T-cell (primary cell): ENCODE data around the gene USP11. TPM values are rescaled to one million over a fixed set of nuclear protein-coding genes. Genes with fewer than 3 reads are reported as not detected.

Source experiments
- ATAC-seq, 4 experiments: fragments of 200-7000 bp in 3 of 4; fragments of 150-1000 bp in 1 of 4; cut with Tn5 transposase; replicated peaks in 1 of 4; 1 replicate in 3 of 4; 2 replicates in 1 of 4; pipeline ENCODE4 v1.10.0; 2021; ENCODE audit warnings: moderate library complexity in 3 of 4, mild to moderate bottlenecking in 2 of 4, moderate number of reproducible peaks in 1 of 4
- CTCF ChIA-PET, 2 donors: fragments of 300-600 bp; sonication (Branson Sonifier 250); formaldehyde crosslinking; loops; one replicate each; lab custom pipeline; 2022; ENCODE audit warnings: antibody characterized with exemption in 2 of 2; lab: Charles Lee
- POLR2A ChIA-PET, 2 donors: fragments of 300-600 bp; sonication (Branson Sonifier 250); formaldehyde crosslinking; loops; one replicate each; lab custom pipeline; 2022; ENCODE audit warnings: antibody characterized with exemption in 2 of 2; lab: Charles Lee
- DNase-seq, 35 experiments: peaks; one replicate each; pipeline versions ENCODE4 v3.0.0 to v3.0.0-alpha.2; 2013 to 2023
- H3K27ac ChIP-seq: one replicate; pipeline ENCODE4 v1.5.1; 2013; ENCODE audit warnings: low read length
- H3K27me3 ChIP-seq, 2 experiments: replicated peaks in 1 of 2; 1 replicate in 1 of 2; 2 replicates in 1 of 2; pipeline versions ENCODE4 v1.6.1 to v1.7.0; 2013; ENCODE audit warnings: low read length in 1 of 2, mixed read lengths in 1 of 2; ENCODE audit not compliant: control insufficient read depth in 2 of 2, insufficient read depth in 2 of 2; ENCODE audit errors: extremely low read depth in 1 of 2
- H3K36me3 ChIP-seq, 2 donors: 1 replicate in 1 of 2; 2 replicates in 1 of 2; pipeline versions ENCODE4 v1.6.1 to v1.7.0; 2013; ENCODE audit warnings: low read length in 1 of 2; ENCODE audit not compliant: control insufficient read depth in 2 of 2, insufficient read depth in 1 of 2; ENCODE audit errors: extremely low read depth in 1 of 2
- H3K4me1 ChIP-seq, 2 experiments: 1 replicate in 1 of 2; 2 replicates in 1 of 2; pipeline versions ENCODE4 v1.6.1 to v1.7.0; 2013; ENCODE audit warnings: low read length in 2 of 2, mixed read lengths in 1 of 2; ENCODE audit not compliant: insufficient read depth in 2 of 2, control insufficient read depth in 1 of 2; ENCODE audit errors: extremely low read depth in 1 of 2
- H3K4me3 ChIP-seq, 2 donors: 1 replicate in 1 of 2; 2 replicates in 1 of 2; pipeline versions ENCODE4 v1.5.1 to v1.7.0; 2013; ENCODE audit warnings: mild to moderate bottlenecking in 2 of 2, low read length in 1 of 2, moderate library complexity in 1 of 2; ENCODE audit not compliant: control insufficient read depth in 1 of 2; ENCODE audit errors: extremely low read depth in 1 of 2
- H3K9me3 ChIP-seq: 2 replicates; pipeline ENCODE4 v1.7.0; 2013
- H3K27ac Mint-ChIP-seq, 2 donors: one replicate each; pipeline ENCODE4 v1.8.0; 2020 to 2021; ENCODE audit warnings: mild to moderate bottlenecking in 2 of 2, mixed read lengths in 2 of 2
- H3K27me3 Mint-ChIP-seq, 2 donors: one replicate each; pipeline ENCODE4 v1.8.0; 2021 to 2022; ENCODE audit warnings: mixed read lengths in 2 of 2
- H3K36me3 Mint-ChIP-seq: one replicate; pipeline ENCODE4 v1.8.0; 2021; ENCODE audit warnings: mixed read lengths
- H3K4me1 Mint-ChIP-seq, 3 donors: one replicate each; pipeline ENCODE4 v1.8.0; 2020 to 2022; ENCODE audit warnings: mixed read lengths in 3 of 3, mild to moderate bottlenecking in 1 of 3
- H3K4me3 Mint-ChIP-seq, 3 donors: one replicate each; pipeline ENCODE4 v1.8.0; 2020 to 2022; ENCODE audit warnings: mild to moderate bottlenecking in 3 of 3, mixed read lengths in 3 of 3, moderate library complexity in 3 of 3
- H3K9me3 Mint-ChIP-seq, 3 donors: one replicate each; pipeline ENCODE4 v1.8.0; 2020 to 2022; ENCODE audit warnings: mixed read lengths in 3 of 3
- WGBS: methylation state at CpG from one replicate; pipeline ENCODE4 v1.1.5; 2013; ENCODE audit warnings: missing lambda C conversion rate; ENCODE audit not compliant: insufficient coverage; 5-methylcytosine and 5-hydroxymethylcytosine counted together
- total RNA-seq, 35 experiments: library from RNA in 6 of 35; stranded (reverse) in 6 of 35; fragments of 120-200 nt in 1 of 35; gene quantifications; one replicate each; pipeline versions ENCODE4 v1.2.1 to v1.2.4 and lab custom pipeline; 2013 to 2026

Gene USP11
- total RNA-seq, 5 donors from 2014 or later (not counting 1 experiment from before 2014, with no cell fraction given) = 72.3 to 122 (median 85.5) TPM

- peaks cover 17 to 34% of the 10 kb centered on the region in 2 experiments for H3K4me1 ChIP-seq
- H3K9me3 Mint-ChIP-seq = no peaks in the 10 kb centered on the region
- peak overlapping the region; percentile 60 to 79 for H3K4me3 ChIP-seq
- peak; percentile 71 to 79 (median 76) for ATAC-seq
- peaks cover 33 to 40% (median 37%) of the 10 kb centered on the region in 3 donors for H3K4me1 Mint-ChIP-seq
- no peaks in the 10 kb centered on the region for H3K27me3 ChIP-seq
- H3K36me3 Mint-ChIP-seq = peaks cover 3% of the 10 kb centered on the region
- H3K36me3 ChIP-seq = peaks cover 3 to 8% of the 10 kb centered on the region in 2 donors
- H3K27me3 Mint-ChIP-seq = peaks cover 0 to 3% of the 10 kb centered on the region in 2 donors
- ChIA-PET CTCF (interaction anchor here in 1 of 2 donors (0.6 to 3.0 kb wide), 4 partner anchors 27 to 333 kb away, joined by 4 to 14 read pairs (median 4); partner anchors contain the start of genes NDUFB11 and RBM10), POLR2A (interaction anchor here (0.6 to 1.7 kb wide), 4 partner anchors 9 to 191 kb away, joined by 3 to 8 read pairs (median 3); partner anchors contain the start of genes CDK16 (in 1 of the 2) and USP11 (in 1 of the 2))
- H3K4me3 Mint-ChIP-seq = peak overlapping the region; percentile 85 to 92 (median 91)
- no peaks in the 10 kb centered on the region for H3K9me3 ChIP-seq
- DNase-seq = peak; percentile 48 to 89 (median 74)
- H3K27ac Mint-ChIP-seq = peak overlapping the region; percentile 92 to 94
- peak overlapping the region; percentile 79 for H3K27ac ChIP-seq
- 0% methylated on average over 19 of the region's 40 CpGs for whole genome bisulfite sequencing
Measured at GRCh38 chrX:47190445-47191269, 42.2 kb upstream of the USP11 start.

GRCh38 chrX:47191331-47191730 is 41.5 kb upstream of the USP11 start:
- H3K4me3 ChIP-seq = peak overlapping the region; percentile 60 to 79
- Mint-ChIP-seq H3K4me1 (peaks cover 40 to 47% (median 44%) of the 10 kb centered on the region in 3 donors), H3K27ac (peak overlapping the region; percentile 92 to 94), H3K27me3 (peaks cover 0 to 3% of the 10 kb centered on the region in 2 donors), H3K4me3 (peak overlapping the region; percentile 85 to 92 (median 91)), H3K36me3 (no peaks in the 10 kb centered on the region), H3K9me3 (no peaks in the 10 kb centered on the region)
- H3K36me3 ChIP-seq = peaks cover 0 to 8% of the 10 kb centered on the region in 2 donors
- H3K27ac ChIP-seq = peak overlapping the region; percentile 79
- no peaks in the 10 kb centered on the region for H3K27me3 ChIP-seq
- DNase-seq = peak in 33 of 35 experiments; percentile 10 to 69 (median 37)
- ChIA-PET POLR2A (interaction anchor here in 1 of 2 donors (0.6 to 1.7 kb wide), 3 partner anchors 27 to 121 kb away, joined by 3 to 8 read pairs (median 3); partner anchors contain the start of genes CDK16 and USP11), CTCF (interaction anchor here (0.6 to 3.0 kb wide), 4 partner anchors 46 to 194 kb away, joined by 3 to 14 read pairs (median 6); partner anchors contain the start of genes NDUFB11 (in 1 of the 2) and RBM10 (in 1 of the 2))
- WGBS = 0% methylated on average over 7 of the region's 26 CpGs
- H3K4me1 ChIP-seq = peaks cover 22 to 41% of the 10 kb centered on the region in 2 experiments
- peak in 2 of 4 experiments; percentile 5 to 17 for ATAC-seq
- no peaks in the 10 kb centered on the region for H3K9me3 ChIP-seq

- ATAC-seq (no peak), DNase-seq (no peak)
- peak overlapping the region; percentile 79 for H3K27ac ChIP-seq
- H3K9me3 ChIP-seq = no peaks in the 10 kb centered on the region
- H3K4me1 Mint-ChIP-seq = peaks cover 45 to 53% (median 49%) of the 10 kb centered on the region in 3 donors
- H3K4me3 Mint-ChIP-seq = peak overlapping the region; percentile 85 to 92 (median 91)
- H3K27ac Mint-ChIP-seq = peak overlapping the region in 1 of 2 donors; percentile 94
- peaks cover 2 to 5% of the 10 kb centered on the region in 2 donors for H3K36me3 ChIP-seq
- no peaks in the 10 kb centered on the region for H3K9me3 Mint-ChIP-seq
- H3K36me3 Mint-ChIP-seq = no peaks in the 10 kb centered on the region
- ChIA-PET POLR2A (interaction anchor here in 1 of 2 donors (0.6 kb wide), 1 partner anchor 120 kb away, joined by 3 read pairs; no protein-coding TSS in a partner anchor), CTCF (interaction anchor here (0.6 to 3.0 kb wide), 3 partner anchors 190 to 193 kb away, joined by 3 to 14 read pairs (median 7); no protein-coding TSS in a partner anchor)
- H3K4me1 ChIP-seq = peaks cover 28 to 47% of the 10 kb centered on the region in 2 experiments
- H3K27me3 Mint-ChIP-seq = no peaks in the 10 kb centered on the region
- peak overlapping the region; percentile 60 to 79 for H3K4me3 ChIP-seq
- H3K27me3 ChIP-seq = no peaks in the 10 kb centered on the region
- WGBS = no CpG with 5 or more reads among the region's 16 CpGs
Measured at GRCh38 chrX:47191806-47192401, 40.9 kb upstream of the USP11 start.

- Mint-ChIP-seq H3K4me1 (peaks cover 60 to 70% (median 67%) of the 10 kb centered on the region in 3 donors), H3K27ac (peak within 1 kb of the TSS; percentile 98), H3K9me3 (no peaks in the 10 kb centered on the region), H3K27me3 (no peaks in the 10 kb centered on the region), H3K4me3 (peak within 1 kb of the TSS; percentile 91 to 99 (median 96)), H3K36me3 (no peaks in the 10 kb centered on the region)
- ATAC-seq = peak; percentile 78 to 85 (median 81)
- ChIA-PET POLR2A (interaction anchor here in 1 of 2 donors (0.6 kb wide), 2 partner anchors 178 to 870 kb away, joined by 5 to 9 read pairs; no protein-coding TSS in a partner anchor), CTCF (interaction anchor here in 1 of 2 donors (0.8 kb wide), 1 partner anchor 190 kb away, joined by 4 read pairs; no protein-coding TSS in a partner anchor)
- peak; percentile 86 to 99 (median 91) for DNase-seq
- Histone ChIP-seq H3K4me3 (peak within 1 kb of the TSS; percentile 75 to 94), H3K4me1 (peaks cover 29 to 60% of the 10 kb centered on the region in 2 experiments), H3K9me3 (no peaks in the 10 kb centered on the region), H3K27ac (peak within 1 kb of the TSS; percentile 81), H3K27me3 (no peaks in the 10 kb centered on the region), H3K36me3 (peaks cover 5 to 14% of the 10 kb centered on the region in 2 donors)
- WGBS = 0% methylated on average over 9 of the region's 50 CpGs
Measured at GRCh38 chrX:47193475-47194193, 39.2 kb upstream of the USP11 start, which contains the start of gene UBA1. Gene UBA1 (plus strand): TSS chrX:47193829. CDS start chrX:47198803, 4,974 bp downstream.

- DNase-seq (no peak), ATAC-seq (peak in 2 of 4 experiments; percentile 0)
- Mint-ChIP-seq H3K4me1 (peaks cover 60 to 73% (median 69%) of the 10 kb centered on the region in 3 donors), H3K9me3 (no peaks in the 10 kb centered on the region), H3K27ac (peak overlapping the region; percentile 98), H3K4me3 (peak overlapping the region; percentile 91 to 99 (median 96)), H3K27me3 (no peaks in the 10 kb centered on the region), H3K36me3 (no peaks in the 10 kb centered on the region)
- H3K4me1 ChIP-seq = peaks cover 29 to 60% of the 10 kb centered on the region in 2 experiments
- WGBS = 3% methylated on average over 8 of the region's 14 CpGs
- ChIA-PET CTCF (interaction anchor here in 1 of 2 donors (0.6 to 0.8 kb wide), 2 partner anchors 19 to 190 kb away, joined by 3 to 4 read pairs; no protein-coding TSS in a partner anchor), POLR2A (interaction anchor here (0.5 to 0.6 kb wide), 3 partner anchors 178 to 1808 kb away, joined by 5 to 9 read pairs (median 6); partner anchors contain the start of gene GRIPAP1 (in 1 of the 2))
- H3K36me3 ChIP-seq = peaks cover 5 to 21% of the 10 kb centered on the region in 2 donors
- H3K27me3 ChIP-seq = no peaks in the 10 kb centered on the region
- H3K9me3 ChIP-seq = no peaks in the 10 kb centered on the region
- H3K4me3 ChIP-seq = peak overlapping the region; percentile 75 to 94
- peak overlapping the region; percentile 81 for H3K27ac ChIP-seq
Measured at GRCh38 chrX:47194194-47194787, 38.5 kb upstream of the USP11 start.
